ENCODE measurements around the gene SHH.

Gene SHH

GRCh38 chr7:155809332-155809946 lies 2.8 kb downstream of the SHH start:
- peak overlapping the region; percentile 2 for H3K4me3 ChIP-seq (ENCODE audit: low read depth, low read length)
- no peak for DNase-seq (ENCODE audit: low read depth)

GRCh38 chr7:155808549-155809331 lies 3.5 kb downstream of the SHH start:
- H3K4me3 ChIP-seq (ENCODE audit: low read depth, low read length), result no peak overlapping the region
- no peak for DNase-seq (ENCODE audit: low read depth)

GRCh38 chr7:155807789-155808548 lies 4.3 kb downstream of the SHH start:
- no peak overlapping the region for H3K4me3 ChIP-seq (ENCODE audit: low read depth, low read length)
- DNase-seq (ENCODE audit: low read depth), result no peak

- no peak for DNase-seq (ENCODE audit: low read depth)
- H3K4me3 ChIP-seq (ENCODE audit: low read depth, low read length), result no peak overlapping the region
Measured at GRCh38 chr7:155807065-155807671, 5.1 kb downstream of the SHH start.

GRCh38 chr7:155806096-155806871 lies 6.0 kb downstream of the SHH start:
- H3K4me3 ChIP-seq (ENCODE audit: low read depth, low read length), result peak overlapping the region; percentile 35
- DNase-seq (ENCODE audit: low read depth), result no peak

GRCh38 chr7:155805826-155806095 lies 6.5 kb downstream of the SHH start:
- H3K4me3 ChIP-seq (ENCODE audit: low read depth, low read length), result peak overlapping the region; percentile 35
- DNase-seq (ENCODE audit: low read depth), result no peak

GRCh38 chr7:155804897-155805825 lies 7.1 kb downstream of the SHH start:
- DNase-seq (ENCODE audit: low read depth), result peak; percentile 20
- peak overlapping the region; percentile 35 for H3K4me3 ChIP-seq (ENCODE audit: low read depth, low read length)

- H3K4me3 ChIP-seq (ENCODE audit: low read depth, low read length), result peak overlapping the region; percentile 37
Measured at GRCh38 chr7:155804431-155804831, 7.8 kb downstream of the SHH start.

GRCh38 chr7:155803418-155804376 lies 8.6 kb downstream of the SHH start:
- no peak for DNase-seq (ENCODE audit: low read depth)

More at GRCh38 chr7:155804431-155804831, 7.8 kb downstream of the SHH start:
- no peak for DNase-seq (ENCODE audit: low read depth)

GRCh38 chr7:155802906-155803417 lies 9.3 kb downstream of the SHH start:
- DNase-seq (ENCODE audit: low read depth), result no peak
- H3K4me3 ChIP-seq (ENCODE audit: low read depth, low read length), result peak overlapping the region; percentile 37

More at GRCh38 chr7:155803418-155804376, 8.6 kb downstream of the SHH start:
- peak overlapping the region; percentile 37 for H3K4me3 ChIP-seq (ENCODE audit: low read depth, low read length)

GRCh38 chr7:155802291-155802690 lies 10.0 kb downstream of the SHH start:
- no peak for DNase-seq (ENCODE audit: low read depth)
- no peak overlapping the region for H3K4me3 ChIP-seq (ENCODE audit: low read depth, low read length)

- DNase-seq (ENCODE audit: low read depth), result no peak
- no peak overlapping the region for H3K4me3 ChIP-seq (ENCODE audit: low read depth, low read length)
Measured at GRCh38 chr7:155800741-155801267, 11.5 kb downstream of the SHH start.

GRCh38 chr7:155800301-155800700 lies 12.0 kb downstream of the SHH start:
- no peak overlapping the region for H3K4me3 ChIP-seq (ENCODE audit: low read depth, low read length)
- no peak for DNase-seq (ENCODE audit: low read depth)

- H3K4me3 ChIP-seq (ENCODE audit: low read depth, low read length), result no peak overlapping the region
- DNase-seq (ENCODE audit: low read depth), result no peak
Measured at GRCh38 chr7:155799514-155799913, 12.7 kb downstream of the SHH start.

- H3K4me3 ChIP-seq (ENCODE audit: low read depth, low read length), result no peak overlapping the region
- DNase-seq (ENCODE audit: low read depth), result no peak
Measured at GRCh38 chr7:155798673-155799439, 13.4 kb downstream of the SHH start.

Measured in skeletal muscle cell (primary cell).